ENCODE results near the gene PTGIR. TPM values are rescaled to one million over a fixed set of nuclear protein-coding genes. Genes with fewer than 3 reads are reported as not detected.

The PTGIR gene
- total RNA-seq, 5 donors from 2014 or later (not counting 1 experiment from before 2014, with no cell fraction given): 1.2 to 5.4 (median 3.5) TPM

- 82% methylated on average over 23 of the region's 32 CpGs for WGBS (ENCODE audit: insufficient coverage)
- H3K27ac ChIP-seq (ENCODE audit: low read length): no peak overlapping the region
These were observed 3.4 kb downstream of the PTGIR start for GRCh38 chr19:46621191-46622117.

GRCh38 chr19:46620716-46621115 is 4.2 kb downstream of the PTGIR start:
- Histone ChIP-seq H3K27ac (ENCODE audit: low read length) (no peak overlapping the region), H3K4me1 (ENCODE audit: control insufficient read depth in 1 of 2, extremely low read depth in 1 of 2, insufficient read depth in 2 of 2, low read length in 2 of 2) (peaks cover 54 to 90% of the 10 kb centered on the region in 2 experiments), H3K36me3 (ENCODE audit: control insufficient read depth in 2 of 2, extremely low read depth in 1 of 2, insufficient read depth in 1 of 2, low read length in 1 of 2) (no peaks in the 10 kb centered on the region), H3K9me3 (no peaks in the 10 kb centered on the region), H3K4me3 (ENCODE audit: control insufficient read depth in 1 of 2, extremely low read depth in 1 of 2, low read length in 1 of 2) (no peak overlapping the region), H3K27me3 (replicated peaks in 1 of 2; ENCODE audit: control insufficient read depth in 2 of 2, extremely low read depth in 1 of 2, insufficient read depth in 2 of 2, low read length in 1 of 2) (peaks cover 0 to 25% of the 10 kb centered on the region in 2 experiments)
- Mint-ChIP-seq H3K9me3 (no peaks in the 10 kb centered on the region), H3K4me3 (peak overlapping the region in 1 of 3 donors; percentile 69), H3K4me1 (peaks cover 52 to 76% (median 67%) of the 10 kb centered on the region in 3 donors), H3K36me3 (no peaks in the 10 kb centered on the region), H3K27ac (peak overlapping the region in 1 of 2 donors; percentile 77), H3K27me3 (no peaks in the 10 kb centered on the region)
- DNase-seq (no peak), ATAC-seq (replicated peaks in 1 of 4) (no peak)
- ChIA-PET POLR2A (interaction anchor here in 1 of 2 donors (0.7 kb wide), 1 partner anchor 9 kb away, joined by 8 read pairs; no protein-coding TSS in a partner anchor), CTCF (interaction anchor here in 1 of 2 donors (0.6 kb wide), 2 partner anchors 52 to 113 kb away, joined by 3 read pairs; no protein-coding TSS in a partner anchor)
- WGBS (ENCODE audit: insufficient coverage): 83% methylated on average over 4 of the region's 6 CpGs

More at GRCh38 chr19:46621191-46622117, 3.4 kb downstream of the PTGIR start:
- Histone ChIP-seq H3K36me3 (ENCODE audit: control insufficient read depth in 2 of 2, extremely low read depth in 1 of 2, insufficient read depth in 1 of 2, low read length in 1 of 2) (no peaks in the 10 kb centered on the region), H3K9me3 (no peaks in the 10 kb centered on the region), H3K27me3 (replicated peaks in 1 of 2; ENCODE audit: control insufficient read depth in 2 of 2, extremely low read depth in 1 of 2, insufficient read depth in 2 of 2, low read length in 1 of 2) (peaks cover 0 to 32% of the 10 kb centered on the region in 2 experiments), H3K4me3 (ENCODE audit: control insufficient read depth in 1 of 2, extremely low read depth in 1 of 2, low read length in 1 of 2) (no peak overlapping the region), H3K4me1 (ENCODE audit: control insufficient read depth in 1 of 2, extremely low read depth in 1 of 2, insufficient read depth in 2 of 2, low read length in 2 of 2) (peaks cover 54 to 83% of the 10 kb centered on the region in 2 experiments)
- H3K4me3 Mint-ChIP-seq: peak overlapping the region in 2 of 3 donors; percentile 9 to 69
- peaks cover 51 to 70% (median 65%) of the 10 kb centered on the region in 3 donors for H3K4me1 Mint-ChIP-seq
- no peaks in the 10 kb centered on the region for H3K36me3 Mint-ChIP-seq
- no peaks in the 10 kb centered on the region for H3K27me3 Mint-ChIP-seq
- POLR2A ChIA-PET: no interaction called here
- H3K9me3 Mint-ChIP-seq: no peaks in the 10 kb centered on the region
- ATAC-seq (replicated peaks in 1 of 4) (no peak), DNase-seq (peak in 1 of 35 experiments; percentile 17)
- CTCF ChIA-PET: no interaction called here
- peak overlapping the region in 1 of 2 donors; percentile 43 for H3K27ac Mint-ChIP-seq

- ATAC-seq (replicated peaks in 1 of 4) (no peak), DNase-seq (no peak)
- Mint-ChIP-seq H3K4me3 (peak overlapping the region in 1 of 3 donors; percentile 69), H3K27ac (peak overlapping the region; percentile 77 to 85), H3K9me3 (no peaks in the 10 kb centered on the region), H3K27me3 (no peaks in the 10 kb centered on the region), H3K36me3 (no peaks in the 10 kb centered on the region), H3K4me1 (peaks cover 52 to 77% (median 65%) of the 10 kb centered on the region in 3 donors)
- 100% methylated on average over 1 of the region's 3 CpGs for WGBS (ENCODE audit: insufficient coverage)
- ChIA-PET POLR2A (interaction anchor here in 1 of 2 donors (0.6 to 0.7 kb wide), 2 partner anchors 8 to 18 kb away, joined by 8 read pairs; no protein-coding TSS in a partner anchor), CTCF (interaction anchor here (0.6 kb wide), 3 partner anchors 37 to 113 kb away, joined by 3 to 9 read pairs (median 3); no protein-coding TSS in a partner anchor)
- peak overlapping the region; percentile 64 for H3K27ac ChIP-seq (ENCODE audit: low read length)
- no peaks in the 10 kb centered on the region for H3K9me3 ChIP-seq
- H3K27me3 ChIP-seq (replicated peaks in 1 of 2; ENCODE audit: control insufficient read depth in 2 of 2, extremely low read depth in 1 of 2, insufficient read depth in 2 of 2, low read length in 1 of 2): peaks cover 0 to 22% of the 10 kb centered on the region in 2 experiments
- peaks cover 54 to 87% of the 10 kb centered on the region in 2 experiments for H3K4me1 ChIP-seq (ENCODE audit: control insufficient read depth in 1 of 2, extremely low read depth in 1 of 2, insufficient read depth in 2 of 2, low read length in 2 of 2)
- H3K4me3 ChIP-seq (ENCODE audit: control insufficient read depth in 1 of 2, extremely low read depth in 1 of 2, low read length in 1 of 2): no peak overlapping the region
- H3K36me3 ChIP-seq (ENCODE audit: control insufficient read depth in 2 of 2, extremely low read depth in 1 of 2, insufficient read depth in 1 of 2, low read length in 1 of 2): no peaks in the 10 kb centered on the region
These were observed 4.6 kb downstream of the PTGIR start for GRCh38 chr19:46620267-46620666.

GRCh38 chr19:46618670-46619231 is 6.1 kb downstream of the PTGIR start:
- CTCF ChIA-PET: interaction anchor here (0.5 to 1.2 kb wide), 3 partner anchors 43 to 131 kb away, joined by 3 to 4 read pairs (median 4); no protein-coding TSS in a partner anchor
- Mint-ChIP-seq H3K4me1 (peaks cover 48 to 74% (median 62%) of the 10 kb centered on the region in 3 donors), H3K4me3 (peak overlapping the region in 1 of 3 donors; percentile 69), H3K27me3 (no peaks in the 10 kb centered on the region), H3K27ac (peak overlapping the region; percentile 77 to 85), H3K36me3 (no peaks in the 10 kb centered on the region), H3K9me3 (no peaks in the 10 kb centered on the region)
- Histone ChIP-seq H3K4me1 (ENCODE audit: control insufficient read depth in 1 of 2, extremely low read depth in 1 of 2, insufficient read depth in 2 of 2, low read length in 2 of 2) (peaks cover 49 to 83% of the 10 kb centered on the region in 2 experiments), H3K27me3 (replicated peaks in 1 of 2; ENCODE audit: control insufficient read depth in 2 of 2, extremely low read depth in 1 of 2, insufficient read depth in 2 of 2, low read length in 1 of 2) (peaks cover 0 to 17% of the 10 kb centered on the region in 2 experiments), H3K4me3 (ENCODE audit: control insufficient read depth in 1 of 2, extremely low read depth in 1 of 2, low read length in 1 of 2) (no peak overlapping the region), H3K9me3 (no peaks in the 10 kb centered on the region), H3K27ac (ENCODE audit: low read length) (peak overlapping the region; percentile 50), H3K36me3 (ENCODE audit: control insufficient read depth in 2 of 2, extremely low read depth in 1 of 2, insufficient read depth in 1 of 2, low read length in 1 of 2) (no peaks in the 10 kb centered on the region)
- POLR2A ChIA-PET: interaction anchor here in 1 of 2 donors (1.0 kb wide), 1 partner anchor 16 kb away, joined by 3 read pairs; no protein-coding TSS in a partner anchor
- DNase-seq (peak in 10 of 35 experiments; percentile 35 to 69 (median 46)), ATAC-seq (replicated peaks in 1 of 4) (peak in 1 of 4 experiments; percentile 34)
- 53% methylated on average over 2 of the region's 9 CpGs for WGBS (ENCODE audit: insufficient coverage)

GRCh38 chr19:46617601-46618000 is 7.3 kb downstream of the PTGIR start:
- Histone ChIP-seq H3K4me3 (ENCODE audit: control insufficient read depth in 1 of 2, extremely low read depth in 1 of 2, low read length in 1 of 2) (no peak overlapping the region), H3K27me3 (replicated peaks in 1 of 2; ENCODE audit: control insufficient read depth in 2 of 2, extremely low read depth in 1 of 2, insufficient read depth in 2 of 2, low read length in 1 of 2) (peaks cover 0 to 17% of the 10 kb centered on the region in 2 experiments)

More at GRCh38 chr19:46617601-46618000, 7.3 kb downstream of the PTGIR start:
- H3K4me1 ChIP-seq (ENCODE audit: control insufficient read depth in 1 of 2, extremely low read depth in 1 of 2, insufficient read depth in 2 of 2, low read length in 2 of 2): peaks cover 48 to 84% of the 10 kb centered on the region in 2 experiments
- Mint-ChIP-seq H3K36me3 (no peaks in the 10 kb centered on the region), H3K27me3 (no peaks in the 10 kb centered on the region), H3K4me3 (peak overlapping the region in 1 of 3 donors; percentile 69), H3K4me1 (peaks cover 52 to 77% (median 69%) of the 10 kb centered on the region in 3 donors), H3K27ac (peak overlapping the region; percentile 87 to 95), H3K9me3 (no peaks in the 10 kb centered on the region)
- WGBS (ENCODE audit: insufficient coverage): no CpG with 5 or more reads among the region's 6 CpGs
- CTCF ChIA-PET: interaction anchor here (0.6 to 1.3 kb wide), 3 partner anchors 13 to 44 kb away, joined by 3 read pairs; no protein-coding TSS in a partner anchor
- H3K36me3 ChIP-seq (ENCODE audit: control insufficient read depth in 2 of 2, extremely low read depth in 1 of 2, insufficient read depth in 1 of 2, low read length in 1 of 2): no peaks in the 10 kb centered on the region
- ATAC-seq (replicated peaks in 1 of 4): peak in 2 of 4 experiments; percentile 6 to 20
- H3K9me3 ChIP-seq: no peaks in the 10 kb centered on the region
- H3K27ac ChIP-seq (ENCODE audit: low read length): peak overlapping the region; percentile 57
- POLR2A ChIA-PET: interaction anchor here in 1 of 2 donors (0.8 kb wide), 1 partner anchor 93 kb away, joined by 3 read pairs; no protein-coding TSS in a partner anchor
- DNase-seq: peak in 3 of 35 experiments; percentile 27 to 43 (median 38)
